ENCODE measurements around the gene ASB10. TPM values are rescaled to one million over a fixed set of nuclear protein-coding genes. Genes with fewer than 3 reads are reported as not detected.

Gene ASB10
- total and polyA plus RNA-seq, 2 of the 13 experiments (the other 11 are each of a cell fraction or from before 2014, with no cell fraction given) = not detected

GRCh38 chr7:151226875-151227782, 40.1 kb upstream of the ASB10 start, which contains the start of gene ABCF2 (continued):
- TF ChIP-seq GABPA (IDR thresholded peaks at IDR 0.05; ENCODE audit: low read depth, low read length) (peak; percentile 28; the same call in 1 of the 2 replicates), GABPA (CRISPR knock-in tag; IDR thresholded peaks at IDR 0.05; ENCODE audit: low read depth) (peak; percentile 76), AFF4 (CRISPR knock-in tag; IDR thresholded peaks at IDR 0.05) (no peak), ZNF224 (CRISPR knock-in tag; IDR thresholded peaks at IDR 0.05) (no peak), BATF2 (CRISPR knock-in tag; IDR thresholded peaks at IDR 0.05) (no peak), GLI4 (CRISPR knock-in tag; IDR thresholded peaks at IDR 0.05; ENCODE audit: borderline replicate concordance) (peak; percentile 63; the same call in 1 of the 2 replicates), WIZ (CRISPR knock-in tag; IDR thresholded peaks at IDR 0.05) (no peak), U2AF1 (optimal IDR thresholded peaks at IDR 0.05; ENCODE audit: low read depth, low read length) (peak; percentile 78), PHF21A (CRISPR knock-in tag; IDR thresholded peaks at IDR 0.05) (peak; percentile 85), ELF3 (CRISPR knock-in tag; IDR thresholded peaks at IDR 0.05) (peak; percentile 32; the same call in 1 of the 2 replicates), HNRNPUL1 (IDR thresholded peaks at IDR 0.05; ENCODE audit: low read depth, low read length) (no peak), TBX2 (CRISPR knock-in tag; IDR thresholded peaks at IDR 0.05; ENCODE audit: borderline replicate concordance) (peak; percentile 71), MYNN (CRISPR knock-in tag; IDR thresholded peaks at IDR 0.05; ENCODE audit: low read depth) (no peak), KAT2B (IDR thresholded peaks at IDR 0.05; ENCODE audit: borderline replicate concordance, low read depth, low read length) (no peak), REL (CRISPR knock-in tag; conservative IDR thresholded peaks at IDR 0.05) (no peak), ATRX (CRISPR knock-in tag; IDR thresholded peaks at IDR 0.05; ENCODE audit: borderline replicate concordance) (no peak), ZSCAN12 (CRISPR knock-in tag; IDR thresholded peaks at IDR 0.05) (no peak), ZNF710 (CRISPR knock-in tag; IDR thresholded peaks at IDR 0.05; ENCODE audit: borderline replicate concordance) (peak; percentile 70; the same call in 1 of the 2 replicates), SNAPC2 (CRISPR knock-in tag; IDR thresholded peaks at IDR 0.05) (no peak), ZNF605 (CRISPR knock-in tag; IDR thresholded peaks at IDR 0.05) (no peak), IKZF5 (CRISPR knock-in tag; IDR thresholded peaks at IDR 0.05) (no peak; the same call in 1 of the 2 replicates)
